Subcutaneous adipose tissue (tissue), 4 donors: ENCODE data around the gene MTMR10. TPM values are rescaled to one million over a fixed set of nuclear protein-coding genes. Genes with fewer than 3 reads are reported as not detected.

Experiments
- total RNA-seq, 4 donors: library from RNA; depleted of rRNA; stranded (reverse); fragments of >200 nt; gene quantifications; one replicate each; pipeline ENCODE4 v1.1.0, GENCODE V29; 2016
- TF ChIP-seq, protein P1 (sequence below): fragments of 450-650 bp; IDR thresholded peaks from one replicate; pipeline ENCODE4 v1.5.1; 2016; ENCODE audit warnings: low read depth, mild to moderate bottlenecking, control low read depth, antibody characterized with exemption, moderate library complexity

The MTMR10 gene
- total RNA-seq, 4 donors from 2014 or later: 45.4 to 71.6 (median 54.6) TPM

- TF ChIP-seq, protein P1, sequence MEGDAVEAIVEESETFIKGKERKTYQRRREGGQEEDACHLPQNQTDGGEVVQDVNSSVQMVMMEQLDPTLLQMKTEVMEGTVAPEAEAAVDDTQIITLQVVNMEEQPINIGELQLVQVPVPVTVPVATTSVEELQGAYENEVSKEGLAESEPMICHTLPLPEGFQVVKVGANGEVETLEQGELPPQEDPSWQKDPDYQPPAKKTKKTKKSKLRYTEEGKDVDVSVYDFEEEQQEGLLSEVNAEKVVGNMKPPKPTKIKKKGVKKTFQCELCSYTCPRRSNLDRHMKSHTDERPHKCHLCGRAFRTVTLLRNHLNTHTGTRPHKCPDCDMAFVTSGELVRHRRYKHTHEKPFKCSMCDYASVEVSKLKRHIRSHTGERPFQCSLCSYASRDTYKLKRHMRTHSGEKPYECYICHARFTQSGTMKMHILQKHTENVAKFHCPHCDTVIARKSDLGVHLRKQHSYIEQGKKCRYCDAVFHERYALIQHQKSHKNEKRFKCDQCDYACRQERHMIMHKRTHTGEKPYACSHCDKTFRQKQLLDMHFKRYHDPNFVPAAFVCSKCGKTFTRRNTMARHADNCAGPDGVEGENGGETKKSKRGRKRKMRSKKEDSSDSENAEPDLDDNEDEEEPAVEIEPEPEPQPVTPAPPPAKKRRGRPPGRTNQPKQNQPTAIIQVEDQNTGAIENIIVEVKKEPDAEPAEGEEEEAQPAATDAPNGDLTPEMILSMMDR: no peak
Observed at GRCh38 chr15:30956216-30957124, 35.0 kb downstream of the MTMR10 start.

DNA sequence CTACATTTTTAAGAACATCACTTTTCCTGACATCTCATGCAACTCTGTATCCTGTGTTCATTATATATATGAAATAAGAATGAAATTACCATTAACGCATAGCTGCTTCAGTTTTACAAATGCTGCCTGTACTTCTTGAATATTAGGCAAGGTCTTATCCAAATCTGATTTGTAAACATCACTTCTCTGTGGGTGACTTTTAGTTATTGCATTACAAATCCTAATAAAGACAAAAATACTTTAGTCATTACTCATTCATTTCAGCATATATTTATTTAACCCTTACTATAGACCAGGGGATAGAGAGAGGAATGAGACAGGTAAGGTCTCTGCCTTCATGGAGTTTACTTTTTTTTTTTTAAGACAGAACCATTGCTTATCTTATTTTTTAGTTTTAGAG is 36.8 kb downstream of the MTMR10 start:
- TF ChIP-seq, protein P1: no peak

DNA sequence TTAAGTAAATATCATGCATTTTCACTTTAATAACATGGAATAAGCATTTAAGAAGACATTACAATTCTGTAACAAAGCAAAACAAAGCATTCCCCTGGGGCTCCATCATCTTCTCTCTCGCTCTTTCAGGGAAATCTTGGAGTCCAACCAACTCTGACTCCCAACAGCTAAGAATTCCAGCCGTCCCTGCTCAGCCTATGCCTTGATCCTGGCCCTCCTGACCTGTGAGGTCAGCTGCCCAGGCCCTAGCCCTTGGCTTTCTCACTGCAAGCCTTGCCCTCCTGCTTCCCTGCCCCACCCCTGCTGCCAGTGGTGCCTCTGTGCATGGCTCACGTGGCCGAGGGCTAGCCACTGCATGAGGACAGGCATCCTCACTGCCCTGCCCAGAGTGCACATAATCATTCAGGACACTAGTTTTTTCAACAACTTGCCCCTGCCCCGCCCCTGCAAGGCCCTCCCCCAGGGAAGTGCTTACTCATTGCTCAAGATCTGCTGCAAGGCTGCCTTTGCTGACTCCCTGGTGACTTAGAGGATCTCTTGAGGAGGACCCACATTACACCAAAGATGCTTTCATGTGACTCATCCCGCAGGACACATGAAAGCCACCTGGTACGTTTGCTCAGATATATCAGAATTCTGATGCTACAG is 37.6 kb downstream of the MTMR10 start:
- TF ChIP-seq, protein P1: no peak

GRCh38 chr15:30953183-30953582 is 38.2 kb downstream of the MTMR10 start:
- TF ChIP-seq, protein P1: no peak

DNA sequence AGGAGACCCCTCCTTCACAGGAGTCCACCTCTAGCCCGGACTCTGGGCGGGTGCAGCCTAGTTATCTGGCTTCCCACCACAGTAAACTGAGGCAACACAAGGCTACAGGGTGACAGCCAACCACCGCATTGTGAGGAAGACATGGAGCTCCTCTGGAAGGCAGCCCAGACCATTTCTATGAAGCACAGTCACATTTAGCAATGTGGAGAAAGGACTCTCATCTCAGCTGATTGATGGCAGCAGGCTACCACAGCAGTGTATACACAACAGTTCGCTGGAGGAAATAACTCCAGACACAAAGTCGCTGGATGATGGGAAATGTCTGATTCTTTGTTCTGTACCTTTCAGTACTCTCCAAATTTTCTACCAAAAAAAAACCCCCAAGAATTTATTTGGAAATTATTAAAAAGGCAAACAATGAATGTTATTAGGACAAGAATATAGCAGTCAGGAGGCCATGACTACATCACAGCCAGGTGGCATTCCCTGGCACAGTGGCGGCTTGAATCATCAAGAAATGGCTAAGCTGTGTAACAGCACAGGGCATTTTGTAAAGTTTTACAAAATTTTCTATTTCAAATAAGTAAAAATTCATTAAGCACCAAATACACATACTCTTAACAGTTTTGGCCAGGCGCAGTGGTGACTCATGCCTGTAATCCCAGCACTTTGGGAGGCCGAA is 47.6 kb downstream of the MTMR10 start:
- TF ChIP-seq, protein P1: no peak

GRCh38 chr15:30941520-30941919 is 49.9 kb downstream of the MTMR10 start:
- TF ChIP-seq, protein P1: no peak

DNA sequence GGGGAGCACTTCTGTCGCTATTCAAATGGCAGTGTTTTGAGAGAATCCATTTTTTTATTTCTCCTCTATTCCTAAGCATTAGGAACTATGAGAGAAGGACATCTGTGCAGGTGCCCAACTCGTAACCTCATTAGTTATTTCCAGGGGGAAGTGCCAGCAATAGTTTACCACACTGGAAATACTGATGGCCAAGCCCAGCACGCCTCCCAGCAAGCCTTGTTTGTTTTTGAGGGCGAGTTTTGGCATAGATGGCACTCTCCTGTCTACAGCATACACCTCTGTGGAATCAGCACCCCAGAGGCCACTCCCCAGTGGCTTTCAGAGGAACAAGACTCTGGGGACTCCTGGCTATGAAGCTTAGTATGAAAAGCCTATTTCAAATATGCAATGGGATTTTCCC is 51.1 kb downstream of the MTMR10 start:
- TF ChIP-seq, protein P1: no peak
